HG02588 (cell line): ENCODE measurements around the gene CTRL.

Source experiments
- ATAC-seq: cut with Tn5 transposase; IDR thresholded peaks from one replicate; pipeline ENCODE4 v1.9.1; 2021; ENCODE audit warnings: mild to moderate bottlenecking, moderate library complexity; ENCODE audit not compliant: unreplicated experiment

The CTRL gene

GRCh38 chr16:67963292-67963661, 31.6 kb upstream of the CTRL start:
- no peak for ATAC-seq

GRCh38 chr16:67962135-67962534, 30.5 kb upstream of the CTRL start:
- ATAC-seq = no peak

DNA sequence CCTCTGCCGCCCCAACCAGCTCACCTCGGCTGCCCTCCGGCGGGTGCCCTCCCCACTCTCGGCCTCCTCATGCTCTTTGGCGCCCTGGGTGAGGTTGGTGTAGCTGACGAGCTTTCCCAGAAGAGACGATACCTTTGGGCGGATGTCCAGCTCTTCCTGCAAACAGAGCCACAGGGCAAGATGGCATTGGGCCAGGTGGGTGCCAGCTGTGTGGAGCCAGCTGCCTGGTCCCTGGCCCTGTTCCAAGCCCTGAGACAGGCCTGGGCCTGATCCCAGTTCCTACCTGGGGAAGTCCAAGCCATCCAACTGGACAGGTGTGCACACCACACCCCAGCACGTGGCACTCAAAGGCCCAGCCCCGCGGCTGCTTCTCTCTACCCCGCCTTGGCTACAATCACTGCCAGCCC, 29.9 kb upstream of the CTRL start:
- no peak for ATAC-seq

DNA sequence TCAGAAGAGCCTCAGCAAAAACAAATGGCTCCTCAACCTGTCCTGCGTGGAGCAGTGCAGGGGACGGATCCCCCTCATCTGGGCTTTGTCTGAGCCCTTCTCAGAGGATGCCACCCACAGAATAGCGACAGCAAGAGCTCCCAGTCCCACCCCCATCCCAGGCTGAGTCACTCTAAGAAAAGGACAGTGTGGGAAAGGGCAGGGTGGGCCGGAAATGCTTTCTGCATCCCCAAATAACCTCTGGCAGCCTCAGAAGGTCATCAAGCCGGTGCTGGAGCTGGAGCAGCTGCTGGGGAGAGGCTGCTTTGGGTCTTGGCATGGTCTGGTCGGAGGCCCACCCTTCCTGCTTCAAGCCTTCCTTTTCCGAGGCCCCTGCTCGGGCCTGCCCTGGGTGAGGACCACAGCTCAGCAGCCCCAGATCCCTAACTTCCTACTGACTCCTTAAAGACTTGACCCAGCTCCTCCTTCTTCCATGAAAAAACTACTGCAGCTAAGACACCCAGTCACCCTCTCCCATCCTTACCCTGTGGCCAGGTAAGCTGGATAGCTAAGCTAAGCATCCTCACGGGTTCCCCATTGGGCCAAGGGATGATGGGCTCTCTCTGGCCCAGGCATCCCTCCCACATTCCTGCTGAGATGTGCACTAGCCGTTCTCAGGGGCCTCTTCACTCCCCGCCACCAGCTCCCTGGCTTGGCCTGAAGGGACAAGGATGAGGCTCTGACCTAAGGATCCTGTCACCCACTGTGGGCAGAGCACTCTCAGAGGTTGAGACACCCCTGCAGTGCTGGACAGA, 28.1 kb upstream of the CTRL start:
- ATAC-seq = no peak

DNA sequence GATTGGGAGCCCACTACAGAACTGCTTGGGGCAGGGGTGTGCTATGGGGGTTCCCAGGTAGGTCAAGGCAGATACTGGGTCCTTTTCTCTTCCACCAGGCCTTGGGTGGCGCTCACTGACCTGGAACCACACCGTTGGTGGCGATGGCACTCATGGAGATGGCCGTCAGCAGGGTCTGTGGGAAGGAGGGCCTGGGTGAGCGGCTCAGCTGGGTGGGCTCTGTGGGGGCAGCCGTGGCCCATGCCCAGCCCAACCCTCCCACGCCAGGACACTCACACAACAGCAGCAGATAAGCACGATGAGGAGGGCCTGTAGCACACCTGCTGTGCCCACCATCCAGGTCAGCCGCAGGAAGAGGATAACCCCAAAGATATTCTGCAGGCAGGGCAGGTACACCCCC, 26.0 kb upstream of the CTRL start:
- no peak for ATAC-seq

DNA sequence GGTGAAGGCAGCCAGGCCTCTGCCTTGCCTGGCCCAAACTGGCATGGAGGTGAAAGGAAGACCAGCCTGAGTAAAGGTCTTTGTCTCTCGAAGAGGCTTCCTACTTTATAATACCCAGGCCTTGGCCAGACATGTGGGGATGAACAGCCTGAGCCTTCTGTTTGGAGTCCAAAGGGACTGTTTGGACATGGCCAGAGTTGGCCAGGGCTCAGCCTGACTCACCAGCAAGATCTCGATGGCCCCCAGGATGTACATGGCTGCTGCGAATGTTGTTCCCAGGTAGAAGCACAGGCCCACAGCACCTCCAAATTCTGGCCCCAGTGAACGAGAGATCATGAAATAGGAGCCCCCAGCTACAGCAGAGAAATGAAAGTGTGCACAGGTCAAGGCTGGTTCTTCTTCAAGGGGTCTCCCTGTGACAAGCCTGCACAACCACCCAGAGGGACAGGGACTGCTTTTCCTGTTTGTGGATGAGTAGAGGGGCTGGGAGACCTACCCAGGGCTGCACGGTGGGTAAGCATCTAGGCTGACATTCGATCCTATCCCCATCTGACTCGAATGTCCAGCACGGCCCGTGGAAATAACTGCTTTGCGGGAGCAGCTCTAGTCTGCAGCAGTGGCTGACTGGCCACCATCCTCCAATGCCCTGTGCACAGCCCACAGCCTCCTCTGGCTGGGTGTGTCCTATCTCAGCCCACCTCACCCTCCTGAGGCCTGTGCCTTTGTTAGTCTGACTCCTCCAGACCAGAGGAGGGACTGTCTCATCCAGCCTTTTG, 22.9 kb upstream of the CTRL start:
- ATAC-seq = no peak

GRCh38 chr16:67953641-67954375, 22.1 kb upstream of the CTRL start:
- ATAC-seq = no peak

DNA sequence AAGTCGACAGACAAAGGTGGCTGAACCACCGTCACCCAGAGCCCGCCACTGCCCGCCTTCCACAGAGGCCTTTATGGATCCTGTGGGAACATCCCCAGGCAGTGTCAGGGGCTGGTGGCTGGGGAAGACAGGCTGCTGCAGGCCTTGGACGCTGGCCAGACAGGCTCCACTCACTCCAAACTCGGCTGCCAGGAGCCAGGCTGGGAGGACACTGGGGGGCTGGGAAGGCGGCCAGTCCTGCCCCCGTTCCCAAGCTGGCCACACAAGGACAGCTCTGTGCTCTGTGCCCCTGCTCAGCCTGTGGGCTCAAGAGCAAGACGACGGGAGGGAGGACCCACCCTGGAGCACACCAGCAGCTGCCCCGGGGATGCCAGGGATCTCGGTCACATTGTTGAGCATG, 19.8 kb upstream of the CTRL start:
- no peak for ATAC-seq

GRCh38 chr16:67950335-67950843, 18.7 kb upstream of the CTRL start:
- ATAC-seq = no peak

DNA sequence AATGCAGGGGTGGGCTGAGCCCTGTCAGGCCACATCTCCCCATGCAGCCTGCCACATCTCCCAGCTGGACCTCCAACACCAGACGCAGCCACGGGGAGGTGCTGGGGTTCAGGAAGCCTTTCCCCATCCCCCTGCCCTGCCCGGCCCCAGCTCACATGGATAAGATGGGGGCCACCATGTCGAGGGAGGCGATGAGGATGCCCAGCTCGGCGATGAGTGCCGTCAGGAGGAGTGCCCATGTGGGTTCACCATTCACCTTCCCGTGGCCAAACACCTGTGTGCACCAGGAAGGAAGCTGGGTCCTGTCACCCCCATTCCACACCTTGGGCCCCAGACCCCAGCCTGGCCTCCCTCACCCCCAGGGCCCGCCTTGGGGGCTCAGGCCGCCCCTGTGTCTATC, 18.0 kb upstream of the CTRL start:
- no peak for ATAC-seq

DNA sequence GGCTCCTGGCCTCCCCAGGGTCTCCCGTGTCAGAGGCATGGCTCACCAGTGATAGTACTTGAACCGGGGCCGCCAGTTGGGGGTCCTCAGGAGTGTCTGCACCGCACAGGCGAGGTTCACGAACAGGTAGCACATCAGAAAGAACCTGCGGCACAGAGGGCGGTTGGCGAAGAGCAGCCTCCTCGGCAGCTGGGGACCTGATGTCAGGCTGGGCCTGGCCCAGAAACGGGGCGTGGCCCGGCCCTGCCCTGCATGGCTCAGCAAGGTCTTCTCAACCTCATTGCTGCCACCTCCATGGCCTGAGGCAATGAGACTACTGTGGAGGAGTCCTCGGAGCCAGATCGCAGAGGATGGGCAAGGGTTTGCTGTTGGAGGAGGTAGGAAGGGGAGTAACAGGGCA, 16.4 kb upstream of the CTRL start:
- no peak for ATAC-seq

DNA sequence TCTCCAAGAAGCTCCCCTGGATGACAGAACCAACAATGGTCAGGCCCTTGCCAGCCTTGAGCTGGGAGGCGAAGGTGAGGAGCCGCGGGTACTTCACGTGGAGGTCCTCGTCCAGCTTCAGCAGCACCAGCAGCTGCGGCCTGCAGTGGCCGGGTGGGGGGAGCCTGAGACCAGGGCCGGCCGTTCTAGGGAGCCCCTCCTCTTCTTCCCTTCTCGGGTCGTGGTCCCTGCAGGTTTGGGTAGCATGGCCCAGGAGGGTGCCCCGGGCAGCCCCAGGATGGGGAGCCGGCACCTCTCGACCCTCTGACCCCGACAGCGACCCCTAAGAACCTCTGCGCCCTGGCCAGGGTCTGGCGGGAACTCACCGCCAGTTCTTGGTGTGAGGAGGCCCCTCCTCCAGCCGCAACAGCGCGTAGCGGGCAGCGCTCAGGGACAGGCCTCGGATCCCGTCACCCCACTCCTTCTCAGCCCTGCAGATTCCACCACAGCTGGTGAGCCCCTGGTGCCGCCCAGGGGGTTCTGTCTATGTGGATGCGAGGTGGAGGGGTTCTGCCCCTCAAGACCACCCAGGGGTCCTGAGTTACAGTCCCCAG, 15.4 kb upstream of the CTRL start:
- ATAC-seq = no peak

GRCh38 chr16:67946128-67946569, 14.5 kb upstream of the CTRL start:
- no peak for ATAC-seq

GRCh38 chr16:67945392-67945933, 13.8 kb upstream of the CTRL start:
- no peak for ATAC-seq

- no peak for ATAC-seq
These were observed 13.2 kb upstream of the CTRL start for GRCh38 chr16:67944690-67945391.

GRCh38 chr16:67943619-67944504, 12.2 kb upstream of the CTRL start, which contains the start of gene LCAT:
Gene LCAT (minus strand): TSS chr16:67944120. CDS start chr16:67944101, 19 bp downstream.
- ATAC-seq = no peak

- ATAC-seq = no peak
These were observed 11.6 kb upstream of the CTRL start for GRCh38 chr16:67943256-67943618.

- ATAC-seq = no peak
These were observed 11.0 kb upstream of the CTRL start for GRCh38 chr16:67942510-67943255.

DNA sequence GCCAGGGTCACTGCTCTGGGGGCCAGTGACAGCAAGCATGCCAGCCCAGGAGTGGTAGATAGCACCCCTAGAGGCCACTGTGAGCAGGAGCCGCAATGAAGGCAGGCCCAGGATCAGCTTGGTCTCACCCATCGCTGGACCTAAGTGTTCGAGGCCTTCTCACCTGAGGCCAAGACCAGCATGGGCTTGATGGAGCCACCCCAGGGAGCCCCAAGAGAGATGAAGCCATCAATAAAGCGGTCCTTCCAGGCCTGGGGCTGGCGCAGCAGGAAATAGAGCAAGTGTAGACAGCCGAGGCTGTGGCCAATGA, 10.5 kb upstream of the CTRL start:
- ATAC-seq = peak; percentile 37
